Astrocyte (in vitro differentiated cells and primary cell): ENCODE data around the gene OCA2. TPM values are rescaled to one million over a fixed set of nuclear protein-coding genes. Genes with fewer than 3 reads are reported as not detected.

Experiments used
- DNase-seq: peaks from one replicate; pipeline ENCODE4 v3.0.0-alpha.2; 2010; ENCODE audit warnings: low read depth
- FAIRE-seq: peaks from 2 replicates; lab custom pipeline; 2011; peaks lifted over from hg19 to GRCh38; lab: Jason Lieb, UNC
- H2AFZ ChIP-seq: 2 replicates; pipeline ENCODE4 v1.6.0; 2012; ENCODE audit warnings: low read depth, low read length, inconsistent platforms
- H3K27ac ChIP-seq: 2 replicates; pipeline ENCODE4 v1.5.1; 2011; ENCODE audit warnings: low read depth, low read length, inconsistent platforms
- H3K27me3 ChIP-seq: 2 replicates; pipeline ENCODE4 v1.6.0; 2011; ENCODE audit warnings: low read length, inconsistent platforms; ENCODE audit not compliant: insufficient read depth
- H3K36me3 ChIP-seq: 2 replicates; pipeline ENCODE4 v1.5.1; 2011; ENCODE audit warnings: low read length, inconsistent platforms; ENCODE audit not compliant: insufficient read depth
- H3K4me1 ChIP-seq: 2 replicates; pipeline ENCODE4 v1.5.1; 2011; ENCODE audit warnings: low read length, inconsistent platforms; ENCODE audit not compliant: insufficient read depth
- H3K4me2 ChIP-seq: 2 replicates; pipeline ENCODE4 v1.6.0; 2012; ENCODE audit warnings: low read length, inconsistent platforms
- H3K4me3 ChIP-seq: 2 replicates; pipeline ENCODE4 v1.5.1; 2011; ENCODE audit warnings: low read depth, mild to moderate bottlenecking, low read length, inconsistent platforms; ENCODE audit not compliant: insufficient read depth
- H3K79me2 ChIP-seq: 2 replicates; pipeline ENCODE4 v1.6.0; 2012; ENCODE audit warnings: mild to moderate bottlenecking, low read length, inconsistent platforms; ENCODE audit not compliant: insufficient read depth
- H3K9ac ChIP-seq: 2 replicates; pipeline ENCODE4 v1.6.0; 2012; ENCODE audit warnings: mild to moderate bottlenecking, low read length, inconsistent platforms
- H3K9me3 ChIP-seq: 2 replicates; pipeline ENCODE4 v1.5.1; 2012; ENCODE audit warnings: low read depth, mild to moderate bottlenecking, low read length, inconsistent platforms; ENCODE audit not compliant: insufficient read depth
- H4K20me1 ChIP-seq: 2 replicates; pipeline ENCODE4 v1.6.0; 2012; ENCODE audit warnings: low read length, inconsistent platforms; ENCODE audit not compliant: insufficient read depth
- H3K27ac Mint-ChIP-seq: one replicate; pipeline ENCODE4 v1.8.0; 2021; ENCODE audit warnings: mild to moderate bottlenecking, mixed read lengths; ENCODE audit not compliant: unreplicated experiment
- H3K27me3 Mint-ChIP-seq: one replicate; pipeline ENCODE4 v1.8.0; 2021; ENCODE audit warnings: low read depth, mixed read lengths; ENCODE audit not compliant: unreplicated experiment
- H3K36me3 Mint-ChIP-seq: one replicate; pipeline ENCODE4 v1.8.0; 2021; ENCODE audit warnings: low read depth, mixed read lengths; ENCODE audit not compliant: unreplicated experiment
- H3K4me1 Mint-ChIP-seq: one replicate; pipeline ENCODE4 v1.8.0; 2021; ENCODE audit warnings: low read depth, mixed read lengths; ENCODE audit not compliant: unreplicated experiment
- H3K4me3 Mint-ChIP-seq: one replicate; pipeline ENCODE4 v1.8.0; 2021; ENCODE audit warnings: mild to moderate bottlenecking, moderate library complexity, mixed read lengths; ENCODE audit not compliant: unreplicated experiment
- H3K9me3 Mint-ChIP-seq: one replicate; pipeline ENCODE4 v1.8.0; 2021; ENCODE audit warnings: mild to moderate bottlenecking, mixed read lengths; ENCODE audit not compliant: unreplicated experiment
- EZH2 ChIP-seq: IDR thresholded peaks from 2 replicates; pipeline ENCODE4 v1.6.1; 2012; ENCODE audit warnings: mild to moderate bottlenecking, low read length, inconsistent platforms; ENCODE audit not compliant: insufficient read depth
- total RNA-seq: library from RNA; stranded (reverse); gene quantifications from 2 replicates; pipeline ENCODE4 v1.2.1, GENCODE V29; 2021
- TF ChIP-seq, protein P1 (sequence below): IDR thresholded peaks from 2 replicates; pipeline ENCODE4 v1.5.1; 2011; ENCODE audit warnings: low read depth, mild to moderate bottlenecking, inconsistent platforms, low read length, moderate library complexity; ENCODE audit not compliant: insufficient read depth

Gene OCA2
- total RNA-seq, 1 donor from 2014 or later, result 2.9 TPM

DNA sequence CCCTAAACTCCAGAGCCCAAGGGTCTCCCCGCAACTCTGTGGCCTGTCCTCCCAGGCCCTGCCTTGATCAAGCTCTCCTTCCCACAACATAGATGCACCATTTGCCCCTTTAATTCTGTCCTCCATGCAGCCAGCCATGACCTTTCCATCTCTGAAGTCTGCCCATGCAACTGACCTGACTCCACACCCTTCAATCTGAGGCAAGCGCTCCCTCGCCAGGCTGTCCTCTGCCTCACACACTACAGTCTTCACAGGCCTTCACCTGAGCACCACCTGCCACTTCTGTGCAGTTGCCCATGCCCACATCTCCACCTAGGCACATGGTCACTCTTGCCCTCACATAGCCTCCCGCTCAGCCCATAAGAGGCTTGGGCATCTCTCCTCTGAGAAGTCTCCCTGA lies 244.0 kb downstream of the OCA2 start:
- H3K27me3 ChIP-seq, result no peaks in the 10 kb centered on the region
- H3K79me2 ChIP-seq, result no peaks in the 10 kb centered on the region
- Mint-ChIP-seq H3K27ac (no peak overlapping the region), H3K27me3 (peaks cover 6% of the 10 kb centered on the region), H3K4me1 (no peaks in the 10 kb centered on the region), H3K4me3 (no peak overlapping the region), H3K36me3 (peaks cover 2% of the 10 kb centered on the region), H3K9me3 (peaks cover 12% of the 10 kb centered on the region)
- DNase-seq, result no peak
- H3K27ac ChIP-seq, result no peak overlapping the region
- no peaks in the 10 kb centered on the region for H4K20me1 ChIP-seq
- no peaks in the 10 kb centered on the region for H3K9me3 ChIP-seq
- TF ChIP-seq, protein P1, sequence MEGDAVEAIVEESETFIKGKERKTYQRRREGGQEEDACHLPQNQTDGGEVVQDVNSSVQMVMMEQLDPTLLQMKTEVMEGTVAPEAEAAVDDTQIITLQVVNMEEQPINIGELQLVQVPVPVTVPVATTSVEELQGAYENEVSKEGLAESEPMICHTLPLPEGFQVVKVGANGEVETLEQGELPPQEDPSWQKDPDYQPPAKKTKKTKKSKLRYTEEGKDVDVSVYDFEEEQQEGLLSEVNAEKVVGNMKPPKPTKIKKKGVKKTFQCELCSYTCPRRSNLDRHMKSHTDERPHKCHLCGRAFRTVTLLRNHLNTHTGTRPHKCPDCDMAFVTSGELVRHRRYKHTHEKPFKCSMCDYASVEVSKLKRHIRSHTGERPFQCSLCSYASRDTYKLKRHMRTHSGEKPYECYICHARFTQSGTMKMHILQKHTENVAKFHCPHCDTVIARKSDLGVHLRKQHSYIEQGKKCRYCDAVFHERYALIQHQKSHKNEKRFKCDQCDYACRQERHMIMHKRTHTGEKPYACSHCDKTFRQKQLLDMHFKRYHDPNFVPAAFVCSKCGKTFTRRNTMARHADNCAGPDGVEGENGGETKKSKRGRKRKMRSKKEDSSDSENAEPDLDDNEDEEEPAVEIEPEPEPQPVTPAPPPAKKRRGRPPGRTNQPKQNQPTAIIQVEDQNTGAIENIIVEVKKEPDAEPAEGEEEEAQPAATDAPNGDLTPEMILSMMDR, result no peak
- TF ChIP-seq EZH2, result no peak
- H3K4me2 ChIP-seq, result no peak overlapping the region
- H3K36me3 ChIP-seq, result no peaks in the 10 kb centered on the region
- no peak overlapping the region for H3K9ac ChIP-seq
- no peak for FAIRE-seq
- no peak overlapping the region for H3K4me3 ChIP-seq
- H3K4me1 ChIP-seq, result no peaks in the 10 kb centered on the region
- H2AFZ ChIP-seq, result no peak overlapping the region

DNA sequence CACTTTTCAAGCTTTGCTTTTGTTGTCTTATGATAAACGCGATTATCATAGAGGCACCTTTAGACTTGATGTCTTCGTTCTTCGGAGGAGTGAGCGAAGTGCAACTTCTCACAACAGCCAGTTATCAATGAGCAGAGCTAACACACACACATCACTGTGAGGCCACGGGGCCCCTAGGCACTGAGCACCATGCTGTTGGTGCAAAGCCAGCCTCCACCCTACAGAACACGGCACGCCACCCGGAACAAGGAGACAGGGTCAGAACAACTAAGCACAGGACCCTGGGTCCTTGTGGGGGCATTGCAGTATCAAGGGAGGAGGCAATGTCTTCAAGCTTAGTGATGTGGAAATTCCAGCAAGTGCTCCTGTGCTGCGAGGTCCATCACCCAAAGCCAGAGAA lies 244.5 kb downstream of the OCA2 start:
- Histone ChIP-seq H3K36me3 (no peaks in the 10 kb centered on the region), H3K4me2 (no peak overlapping the region), H3K4me3 (no peak overlapping the region), H3K27ac (no peak overlapping the region), H3K79me2 (no peaks in the 10 kb centered on the region), H3K27me3 (no peaks in the 10 kb centered on the region), H3K9me3 (no peaks in the 10 kb centered on the region), H2AFZ (no peak overlapping the region), H3K4me1 (no peaks in the 10 kb centered on the region), H4K20me1 (no peaks in the 10 kb centered on the region), H3K9ac (no peak overlapping the region)
- Mint-ChIP-seq H3K4me3 (no peak overlapping the region), H3K27ac (no peak overlapping the region), H3K4me1 (no peaks in the 10 kb centered on the region), H3K27me3 (peaks cover 6% of the 10 kb centered on the region), H3K36me3 (peaks cover 2% of the 10 kb centered on the region), H3K9me3 (peaks cover 12% of the 10 kb centered on the region)
- DNase-seq (no peak), FAIRE-seq (no peak)
- TF ChIP-seq, protein P1, result no peak
- no peak for TF ChIP-seq EZH2

DNA sequence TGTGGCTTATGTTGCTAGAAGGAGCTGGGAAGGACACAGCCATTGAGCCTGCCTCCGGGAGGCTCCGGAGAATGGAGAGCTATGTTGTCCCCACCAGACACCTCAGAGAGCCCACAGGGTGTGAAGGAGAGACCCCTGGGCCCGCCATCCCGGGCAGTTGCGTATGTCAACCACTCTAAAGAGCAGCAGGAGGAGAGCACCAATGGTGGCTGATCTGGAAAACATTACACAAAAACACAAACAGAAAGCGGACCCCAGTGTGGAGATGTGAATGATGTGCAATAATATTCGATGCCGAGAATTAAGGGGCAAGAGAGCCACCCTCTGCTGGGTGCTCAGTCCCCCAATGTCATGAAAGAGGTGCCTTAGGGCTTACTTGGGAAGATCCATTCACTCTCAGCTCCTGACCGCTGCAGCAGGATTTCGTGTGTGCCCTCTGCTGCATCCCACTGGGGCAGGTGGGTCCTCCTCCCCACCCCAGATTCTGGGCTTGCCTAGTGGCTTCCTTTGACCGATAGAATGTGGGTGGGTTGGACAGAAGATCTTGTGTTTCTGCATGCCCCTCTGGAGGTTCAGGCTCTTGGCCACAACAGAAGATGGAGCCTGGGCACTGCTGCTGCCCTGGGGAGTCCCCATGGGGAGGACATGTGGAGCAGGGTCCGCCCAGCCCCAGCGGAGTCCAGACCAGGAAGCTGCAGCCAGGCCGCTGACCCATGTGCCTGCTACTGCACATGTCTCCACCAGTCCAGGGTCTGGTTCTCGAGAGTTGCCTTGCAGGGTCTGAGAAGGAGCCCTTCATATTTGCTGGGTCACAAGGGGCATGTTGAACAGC lies 245.3 kb downstream of the OCA2 start:
- no peak for TF ChIP-seq EZH2
- TF ChIP-seq, protein P1, result no peak
- DNase-seq (no peak), FAIRE-seq (no peak)
- Histone ChIP-seq H2AFZ (no peak overlapping the region), H3K4me1 (no peaks in the 10 kb centered on the region), H3K9me3 (no peaks in the 10 kb centered on the region), H3K79me2 (no peaks in the 10 kb centered on the region), H3K36me3 (no peaks in the 10 kb centered on the region), H4K20me1 (no peaks in the 10 kb centered on the region), H3K27ac (no peak overlapping the region), H3K4me3 (no peak overlapping the region), H3K27me3 (no peaks in the 10 kb centered on the region), H3K9ac (no peak overlapping the region), H3K4me2 (no peak overlapping the region)
- Mint-ChIP-seq H3K9me3 (peaks cover 15% of the 10 kb centered on the region), H3K27me3 (peaks cover 6% of the 10 kb centered on the region), H3K36me3 (peaks cover 2% of the 10 kb centered on the region), H3K4me3 (no peak overlapping the region), H3K4me1 (no peaks in the 10 kb centered on the region), H3K27ac (no peak overlapping the region)
